Fibroblast of pulmonary artery (primary cell): ENCODE measurements around the gene OR10A5.

Experiments
- DNase-seq: peaks from one replicate; pipeline ENCODE4 v3.0.0-alpha.2; 2010; ENCODE audit warnings: low read depth
- H3K4me3 ChIP-seq: replicated peaks from 2 replicates; pipeline ENCODE4 v1.5.1; 2011; ENCODE audit warnings: low read depth, mild to moderate bottlenecking, control low read depth, low read length, moderate library complexity
- CTCF ChIP-seq: IDR thresholded peaks from 2 replicates; pipeline ENCODE4 v1.5.1; 2011; ENCODE audit warnings: mild to moderate bottlenecking, control low read depth, low read length, inconsistent platforms; ENCODE audit errors: missing control alignments

OR10A5 gene

GRCh38 chr11:6824136-6824823 is 21.2 kb upstream of the OR10A5 start:
- no peak for TF ChIP-seq CTCF
- no peak for DNase-seq
- H3K4me3 ChIP-seq, result no peak overlapping the region

GRCh38 chr11:6825231-6825744 is 20.2 kb upstream of the OR10A5 start:
- DNase-seq, result peak; percentile 29
- no peak for TF ChIP-seq CTCF
- H3K4me3 ChIP-seq, result no peak overlapping the region

- no peak for TF ChIP-seq CTCF
- DNase-seq, result no peak
- H3K4me3 ChIP-seq, result no peak overlapping the region
Observed at GRCh38 chr11:6828103-6828502, 17.4 kb upstream of the OR10A5 start.

GRCh38 chr11:6833356-6833755 is 12.1 kb upstream of the OR10A5 start:
- no peak for TF ChIP-seq CTCF

GRCh38 chr11:6834021-6834420 is 11.5 kb upstream of the OR10A5 start:
- no peak for DNase-seq
- H3K4me3 ChIP-seq, result no peak overlapping the region
- no peak for TF ChIP-seq CTCF

More at GRCh38 chr11:6833356-6833755, 12.1 kb upstream of the OR10A5 start:
- DNase-seq, result no peak
- H3K4me3 ChIP-seq, result no peak overlapping the region

- no peak overlapping the region for H3K4me3 ChIP-seq
- no peak for DNase-seq
- TF ChIP-seq CTCF, result no peak
Observed at GRCh38 chr11:6841694-6842093, 3.8 kb upstream of the OR10A5 start.

- no peak for DNase-seq
- TF ChIP-seq CTCF, result no peak
- H3K4me3 ChIP-seq, result no peak overlapping the region
Observed at GRCh38 chr11:6843670-6844069, 1.8 kb upstream of the OR10A5 start.
